T-helper 17 cell (primary cell): Measurements from ENCODE around the gene ADGRF4. TPM values are rescaled to one million over a fixed set of nuclear protein-coding genes. Genes with fewer than 3 reads are reported as not detected.
"Not testable (repeated sequence)": the region's sequence is repeated elsewhere in the genome, so short reads cannot be mapped to it uniquely, and the experiment has no call there.

Experiments used
- ATAC-seq: fragments of 150-1000 bp; cut with Tn5 transposase; 2 replicates; pipeline ENCODE4 v1.10.0; 2021; ENCODE audit warnings: mild to moderate bottlenecking, moderate library complexity
- DNase-seq, 3 donors: peaks; one replicate each; pipeline versions ENCODE4 v3.0.0 to v3.0.0-alpha.2; 2020 to 2021
- H3K9me3 ChIP-seq: one replicate; pipeline ENCODE4 v1.7.0; 2013; ENCODE audit warnings: low read length, mild to moderate bottlenecking; ENCODE audit not compliant: control insufficient read depth, poor library complexity, severe bottlenecking
- H3K27ac Mint-ChIP-seq: one replicate; pipeline ENCODE4 v1.8.0; 2022; ENCODE audit warnings: mild to moderate bottlenecking, moderate library complexity, mixed read lengths
- H3K27me3 Mint-ChIP-seq: one replicate; pipeline ENCODE4 v1.8.0; 2022; ENCODE audit warnings: mixed read lengths
- H3K36me3 Mint-ChIP-seq: one replicate; pipeline ENCODE4 v1.8.0; 2022; ENCODE audit warnings: low read depth, mixed read lengths
- H3K4me1 Mint-ChIP-seq: one replicate; pipeline ENCODE4 v1.8.0; 2022; ENCODE audit warnings: mild to moderate bottlenecking, mixed read lengths
- H3K4me3 Mint-ChIP-seq: one replicate; pipeline ENCODE4 v1.8.0; 2022; ENCODE audit warnings: mild to moderate bottlenecking, moderate library complexity, mixed read lengths
- total RNA-seq, 4 donors: library from RNA in 2 of 4; stranded (reverse) in 2 of 4; gene quantifications; one replicate each; pipeline ENCODE4 v1.2.3 and lab custom pipeline; 2022 to 2026

ADGRF4 gene
- total RNA-seq, 2 donors from 2014 or later = not detected

DNA sequence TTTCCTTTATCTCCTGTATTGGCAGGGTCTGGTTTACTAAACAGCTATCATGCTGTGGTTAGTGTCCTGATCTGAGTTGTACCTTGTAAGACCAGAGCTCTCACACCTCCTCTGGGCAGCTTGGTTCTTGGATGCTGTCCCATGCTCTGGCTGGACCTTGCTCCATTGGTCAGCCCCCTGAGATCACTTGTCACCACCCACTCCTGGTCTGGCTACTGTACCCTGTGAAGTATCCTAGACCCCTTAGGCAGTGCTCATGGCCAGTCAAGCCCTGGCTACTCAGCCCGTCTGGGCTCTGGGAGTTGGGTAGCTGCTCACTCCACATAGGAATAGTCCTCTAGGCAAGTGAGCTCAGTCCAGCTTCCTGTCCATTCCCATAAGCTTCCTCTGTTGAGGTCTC is 31.1 kb downstream of the ADGRF4 start:
- no peaks in the 10 kb centered on the region for H3K36me3 Mint-ChIP-seq

DNA sequence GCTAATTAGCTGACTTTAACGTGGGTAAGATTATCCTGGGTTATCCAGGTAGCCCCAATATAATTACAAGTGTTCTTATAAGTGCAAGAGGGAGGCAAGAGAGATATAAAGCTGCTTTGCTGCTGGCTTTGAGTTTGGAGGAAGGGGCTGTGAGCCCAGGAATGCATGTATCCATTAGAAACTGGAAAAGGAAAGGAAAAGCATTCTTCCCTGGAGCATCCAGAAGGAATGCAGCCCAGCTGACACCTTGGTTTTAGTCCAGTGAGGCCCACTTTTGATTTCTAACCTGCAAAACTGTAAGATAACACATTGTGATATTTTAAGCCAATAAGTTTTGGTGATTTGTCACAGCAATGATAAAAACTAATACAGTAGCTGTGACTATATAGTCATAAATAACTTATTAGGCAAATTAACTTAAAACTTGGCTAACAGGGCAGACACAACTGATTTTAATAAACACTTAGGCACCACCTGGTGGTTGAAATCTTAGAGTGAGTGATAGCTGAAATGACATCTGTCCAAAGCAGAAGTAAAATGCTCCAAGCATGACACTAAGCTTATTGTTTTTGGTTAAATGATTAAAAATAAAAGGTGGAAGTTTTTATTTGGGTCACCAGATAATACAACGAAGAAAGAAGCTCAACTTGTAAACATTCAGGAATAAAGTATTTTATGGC is 35.6 kb downstream of the ADGRF4 start:
- Mint-ChIP-seq H3K27ac (no peak overlapping the region), H3K4me3 (no peak overlapping the region), H3K4me1 (peaks cover 4% of the 10 kb centered on the region), H3K36me3 (peaks cover 2% of the 10 kb centered on the region), H3K27me3 (peaks cover 34% of the 10 kb centered on the region)
- no peak for ATAC-seq
- H3K9me3 ChIP-seq = no peaks in the 10 kb centered on the region
- no peak for DNase-seq

More for the DNA sequence above, 31.1 kb downstream of the ADGRF4 start:
- DNase-seq (no peak), ATAC-seq (no peak)
- no peak overlapping the region for H3K27ac Mint-ChIP-seq
- H3K4me3 Mint-ChIP-seq = peak overlapping the region; percentile 13
- H3K27me3 Mint-ChIP-seq = peaks cover 12% of the 10 kb centered on the region
- no peaks in the 10 kb centered on the region for H3K9me3 ChIP-seq
- peaks cover 2% of the 10 kb centered on the region for H3K4me1 Mint-ChIP-seq

DNA sequence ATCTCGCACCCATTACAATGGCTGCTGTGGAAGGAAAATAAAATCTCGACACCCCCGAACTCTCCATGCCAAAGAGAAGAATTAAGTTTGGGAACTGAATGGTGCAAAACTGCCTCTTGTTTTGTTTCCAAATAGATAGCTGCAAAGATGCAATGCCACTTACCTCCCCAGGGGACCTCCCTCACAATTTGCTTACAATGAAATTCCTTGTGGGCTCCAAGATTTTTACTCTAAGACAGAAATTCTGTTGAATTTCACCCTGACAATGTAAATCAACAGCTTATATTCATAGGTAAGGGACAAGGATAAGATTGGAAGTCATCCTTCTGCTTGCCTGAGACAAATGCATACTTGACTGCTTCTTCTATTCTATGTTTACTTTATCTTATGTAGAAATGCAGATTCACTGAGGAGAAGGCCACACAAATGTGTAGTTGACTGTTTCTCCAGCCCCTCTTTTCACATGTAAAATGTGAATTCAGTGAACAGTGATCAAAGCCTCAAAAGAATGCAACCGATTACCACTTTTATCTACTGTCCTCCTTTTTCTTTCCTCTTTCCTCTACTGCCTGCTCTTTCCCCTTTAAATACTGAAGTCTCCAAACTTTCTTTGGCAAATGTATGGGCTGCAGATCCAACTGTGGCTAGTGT is 36.6 kb downstream of the ADGRF4 start:
- no peak for DNase-seq
- H3K9me3 ChIP-seq = no peaks in the 10 kb centered on the region
- ATAC-seq = no peak
- H3K4me3 Mint-ChIP-seq = no peak overlapping the region
- no peak overlapping the region for H3K27ac Mint-ChIP-seq
- peaks cover 4% of the 10 kb centered on the region for H3K4me1 Mint-ChIP-seq
- H3K27me3 Mint-ChIP-seq = peaks cover 34% of the 10 kb centered on the region
- H3K36me3 Mint-ChIP-seq = peaks cover 2% of the 10 kb centered on the region

- H3K36me3 Mint-ChIP-seq = peaks cover 2% of the 10 kb centered on the region
- no peaks in the 10 kb centered on the region for H3K9me3 ChIP-seq
- H3K27me3 Mint-ChIP-seq = peaks cover 34% of the 10 kb centered on the region
- DNase-seq (no peak), ATAC-seq (no peak)
- no peak overlapping the region for H3K27ac Mint-ChIP-seq
- no peak overlapping the region for H3K4me3 Mint-ChIP-seq
- H3K4me1 Mint-ChIP-seq = peaks cover 4% of the 10 kb centered on the region
Measured at GRCh38 chr6:47736083-47736700, 37.8 kb downstream of the ADGRF4 start.

DNA sequence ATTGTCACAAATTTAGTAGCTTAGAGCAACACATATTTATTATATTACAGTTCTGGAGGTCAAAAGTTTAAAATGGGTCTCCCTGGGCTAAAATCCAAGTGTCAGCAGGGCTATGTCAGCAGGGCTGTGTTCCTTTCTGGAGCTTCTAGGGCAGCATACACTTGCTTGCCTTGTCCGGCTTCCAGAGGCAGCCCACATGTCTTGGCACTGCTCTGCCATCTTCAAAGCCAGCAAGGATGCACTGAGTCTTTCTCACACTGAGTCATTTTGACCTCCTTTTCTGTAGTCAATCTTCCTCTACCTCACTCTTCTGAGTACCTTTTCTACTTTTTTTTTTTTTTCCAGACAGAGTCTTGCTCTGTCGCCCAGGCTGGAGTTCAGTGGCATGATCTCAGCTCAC is 39.0 kb downstream of the ADGRF4 start:
- H3K4me1 Mint-ChIP-seq = peaks cover 4% of the 10 kb centered on the region
- no peaks in the 10 kb centered on the region for H3K9me3 ChIP-seq
- no peak overlapping the region for H3K27ac Mint-ChIP-seq
- no peak for ATAC-seq
- DNase-seq = no peak
- peaks cover 34% of the 10 kb centered on the region for H3K27me3 Mint-ChIP-seq
- H3K4me3 Mint-ChIP-seq = no peak overlapping the region
- H3K36me3 Mint-ChIP-seq = peaks cover 2% of the 10 kb centered on the region

- ATAC-seq = no peak
- no peak for DNase-seq
Measured at GRCh38 chr6:47740714-47741113, 42.3 kb downstream of the ADGRF4 start.

DNA sequence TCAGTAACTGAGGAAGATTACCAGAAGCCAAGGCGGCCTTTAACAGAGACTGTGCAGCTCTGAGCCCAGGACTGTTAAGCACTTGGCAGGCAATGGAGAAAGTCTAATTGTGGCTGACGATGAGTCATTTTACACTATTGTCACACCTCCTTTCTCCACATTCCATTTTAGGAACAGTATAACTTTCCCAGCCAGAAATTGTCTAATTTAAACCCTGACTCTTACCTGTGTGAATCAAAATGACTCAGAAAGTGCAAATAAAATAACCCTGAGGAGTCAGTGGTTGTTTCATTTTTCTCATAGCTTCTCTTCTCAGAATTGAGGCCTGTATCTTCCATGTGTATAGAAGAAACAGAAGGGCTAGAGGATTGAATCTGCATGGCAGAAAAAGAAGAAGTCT is 43.4 kb downstream of the ADGRF4 start:
- no peak overlapping the region for H3K4me3 Mint-ChIP-seq
- no peaks in the 10 kb centered on the region for H3K9me3 ChIP-seq
- ATAC-seq (no peak), DNase-seq (no peak)
- no peaks in the 10 kb centered on the region for H3K4me1 Mint-ChIP-seq
- peaks cover 2% of the 10 kb centered on the region for H3K27me3 Mint-ChIP-seq
- no peak overlapping the region for H3K27ac Mint-ChIP-seq
- no peaks in the 10 kb centered on the region for H3K36me3 Mint-ChIP-seq

More at GRCh38 chr6:47740714-47741113, 42.3 kb downstream of the ADGRF4 start:
- H3K27ac Mint-ChIP-seq = no peak overlapping the region
- no peak overlapping the region for H3K4me3 Mint-ChIP-seq
- H3K4me1 Mint-ChIP-seq = no peaks in the 10 kb centered on the region
- peaks cover 2% of the 10 kb centered on the region for H3K36me3 Mint-ChIP-seq
- peaks cover 11% of the 10 kb centered on the region for H3K27me3 Mint-ChIP-seq
- H3K9me3 ChIP-seq = no peaks in the 10 kb centered on the region

DNA sequence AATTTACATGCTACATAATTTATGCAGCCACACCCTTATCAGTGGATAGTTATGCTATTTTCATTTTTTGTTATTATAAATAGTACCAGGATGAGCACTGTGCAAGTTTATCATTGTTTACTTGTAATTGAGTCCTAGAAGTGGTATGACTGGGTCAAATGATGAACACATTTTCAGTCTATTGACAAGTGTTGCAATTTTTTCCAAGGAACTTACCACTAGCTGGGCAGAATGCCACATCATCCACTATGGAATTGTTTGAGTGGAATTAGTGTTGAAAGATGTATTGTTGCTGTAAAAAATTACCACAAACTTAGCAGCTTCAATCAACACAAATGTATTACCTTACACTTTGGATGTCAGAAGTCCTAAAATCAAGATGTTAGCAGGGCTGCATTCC is 45.4 kb downstream of the ADGRF4 start:
- Mint-ChIP-seq H3K36me3 (no peaks in the 10 kb centered on the region), H3K27ac (no peak overlapping the region), H3K4me1 (no peaks in the 10 kb centered on the region), H3K27me3 (no peaks in the 10 kb centered on the region), H3K4me3 (no peak overlapping the region)
- no peaks in the 10 kb centered on the region for H3K9me3 ChIP-seq
- ATAC-seq = no peak
- DNase-seq = no peak

DNA sequence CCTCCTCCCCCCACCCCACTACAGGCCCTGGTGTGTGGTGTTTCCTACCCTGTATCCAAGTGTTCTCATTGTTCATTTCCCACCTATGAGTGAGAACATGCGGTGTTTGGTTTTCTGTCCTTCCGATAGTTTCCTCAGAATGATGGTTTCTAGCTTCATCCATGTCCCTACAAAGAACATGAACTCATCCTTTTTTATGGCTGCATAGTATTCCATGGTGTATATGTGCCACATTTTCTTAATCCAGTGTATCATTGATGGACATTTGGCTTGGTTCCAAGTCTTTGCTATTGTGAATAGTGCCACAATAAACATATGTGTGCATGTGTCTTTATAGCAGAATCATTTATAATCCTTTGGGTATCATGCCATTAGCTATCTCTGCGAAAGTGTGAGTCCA is 46.9 kb downstream of the ADGRF4 start:
- not testable (repeated sequence) for H3K36me3 Mint-ChIP-seq, H3K9me3 ChIP-seq, H3K27ac Mint-ChIP-seq, DNase-seq, ATAC-seq, H3K27me3 Mint-ChIP-seq, H3K4me1 Mint-ChIP-seq, H3K4me3 Mint-ChIP-seq

- DNase-seq = no peak
- no peak for ATAC-seq
- Mint-ChIP-seq H3K36me3 (no peaks in the 10 kb centered on the region), H3K27ac (no peak overlapping the region), H3K4me3 (no peak overlapping the region), H3K27me3 (no peaks in the 10 kb centered on the region), H3K4me1 (no peaks in the 10 kb centered on the region)
- no peaks in the 10 kb centered on the region for H3K9me3 ChIP-seq
Measured at GRCh38 chr6:47749757-47750156, 51.4 kb downstream of the ADGRF4 start.

DNA sequence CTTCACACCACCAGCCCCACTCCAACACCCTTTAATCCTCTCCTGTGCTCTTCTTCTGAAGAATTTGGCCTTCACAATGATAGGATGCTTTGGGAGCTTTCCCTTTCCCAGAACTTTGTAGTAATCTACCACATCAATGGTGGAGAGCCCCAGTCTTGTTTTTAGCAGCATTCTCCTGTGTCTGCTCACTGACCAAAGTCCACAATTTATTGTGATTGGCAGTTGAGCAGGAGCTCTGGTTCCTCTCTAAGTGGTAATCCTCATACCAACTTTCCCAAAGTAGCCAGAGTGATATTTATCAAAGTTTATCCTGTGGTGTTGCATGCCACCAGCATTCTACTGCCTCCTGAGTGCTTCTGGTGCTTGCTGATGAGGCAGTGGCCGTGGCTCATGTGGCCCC is 54.4 kb downstream of the ADGRF4 start:
- H3K27me3 Mint-ChIP-seq = peaks cover 6% of the 10 kb centered on the region
- H3K4me1 Mint-ChIP-seq = no peaks in the 10 kb centered on the region
- no peaks in the 10 kb centered on the region for H3K36me3 Mint-ChIP-seq
- H3K4me3 Mint-ChIP-seq = no peak overlapping the region
- no peak for DNase-seq
- ATAC-seq = no peak
- no peaks in the 10 kb centered on the region for H3K9me3 ChIP-seq
- H3K27ac Mint-ChIP-seq = no peak overlapping the region

GRCh38 chr6:47759364-47759763 is 61.0 kb downstream of the ADGRF4 start:
- Mint-ChIP-seq H3K27me3 (peaks cover 11% of the 10 kb centered on the region), H3K27ac (no peak overlapping the region), H3K4me1 (no peaks in the 10 kb centered on the region), H3K4me3 (no peak overlapping the region), H3K36me3 (no peaks in the 10 kb centered on the region)
- H3K9me3 ChIP-seq = no peaks in the 10 kb centered on the region
- ATAC-seq = no peak
- no peak for DNase-seq

GRCh38 chr6:47762502-47762901 is 64.1 kb downstream of the ADGRF4 start:
- no peak overlapping the region for H3K27ac Mint-ChIP-seq
- no peaks in the 10 kb centered on the region for H3K9me3 ChIP-seq
- no peaks in the 10 kb centered on the region for H3K36me3 Mint-ChIP-seq
- H3K4me3 Mint-ChIP-seq = no peak overlapping the region
- no peaks in the 10 kb centered on the region for H3K4me1 Mint-ChIP-seq
- DNase-seq = no peak
- H3K27me3 Mint-ChIP-seq = peaks cover 5% of the 10 kb centered on the region
- ATAC-seq = no peak

DNA sequence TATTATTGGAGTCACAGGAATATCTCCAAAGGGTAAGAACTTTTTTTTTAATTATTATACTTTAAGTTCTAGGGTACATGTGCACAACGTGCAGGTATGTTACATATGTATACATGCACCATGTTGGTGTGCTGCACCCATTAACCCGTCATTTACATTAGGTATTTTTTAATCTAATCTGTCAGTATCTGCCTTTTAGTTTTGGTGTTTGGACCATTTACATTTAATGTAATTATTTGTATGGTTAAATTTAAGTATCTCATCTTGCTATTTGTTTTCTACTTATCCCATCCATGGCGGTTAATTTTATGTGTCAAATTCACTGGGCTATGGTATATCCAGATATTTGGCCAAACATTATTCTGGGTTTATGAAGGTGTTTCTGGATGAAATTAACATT is 68.1 kb downstream of the ADGRF4 start:
- peaks cover 22% of the 10 kb centered on the region for H3K27me3 Mint-ChIP-seq
- H3K4me3 Mint-ChIP-seq = no peak overlapping the region
- no peaks in the 10 kb centered on the region for H3K9me3 ChIP-seq
- DNase-seq = no peak
- H3K27ac Mint-ChIP-seq = no peak overlapping the region
- H3K36me3 Mint-ChIP-seq = peaks cover 3% of the 10 kb centered on the region
- H3K4me1 Mint-ChIP-seq = no peaks in the 10 kb centered on the region
- ATAC-seq = no peak
